H1 (cell line): ENCODE results near the gene GLB1L3. TPM values are rescaled to one million over a fixed set of nuclear protein-coding genes. Genes with fewer than 3 reads are reported as not detected.

Source experiments
- HDAC6 ChIP-seq: IDR thresholded peaks from one replicate; pipeline ENCODE4 v1.7.1; 2012; ENCODE audit warnings: low read depth, mild to moderate bottlenecking, inconsistent platforms, low read length, moderate library complexity
- RNF2 ChIP-seq: fragments of 200-900, 300-1000 bp; sonication (generic); IDR thresholded peaks from 2 replicates; pipeline ENCODE4 v1.7.1; 2016; ENCODE audit warnings: borderline replicate concordance, low read depth, mild to moderate bottlenecking, antibody characterized with exemption, low read length; ENCODE audit not compliant: poor library complexity, severe bottlenecking; ENCODE audit errors: missing control alignments
- polyA plus RNA-seq, 7 experiments: library from polyadenylated mRNA; depleted of rRNA in 3 of 7; stranded (reverse) in 5 of 7; unstranded in 2 of 7; fragments of >200 nt in 5 of 7; fragments of 200-250 nt in 2 of 7; gene quantifications; 1 replicate in 5 of 7; 2 replicates in 1 of 7; 4 replicates in 1 of 7; pipeline versions ENCODE4 v1.2.1 to v1.2.3, GENCODE V29; 2011 to 2013; ENCODE audit warnings: missing spikeins in 2 of 7, mixed read lengths in 2 of 7
- total RNA-seq: library from RNA; stranded (reverse); fragmentation: NEBNext Ultra II Directional; extraction: Animal tissue kit (Norgen Biotek cat#: 25700); gene quantifications from 2 replicates; pipeline ENCODE4 v1.2.1, GENCODE V29; 2021

GLB1L3 gene
- total and polyA plus RNA-seq, 2 of the 8 experiments (the other 6 are each of a cell fraction or from before 2014, with no cell fraction given) = 14.9 to 33.2 TPM

- no peak for TF ChIP-seq RNF2
- TF ChIP-seq HDAC6 = no peak
Measured at GRCh38 chr11:134338068-134338467, 61.9 kb downstream of the GLB1L3 start (continued).
